ENCODE results near the gene SEMA3F. TPM values are rescaled to one million over a fixed set of nuclear protein-coding genes. Genes with fewer than 3 reads are reported as not detected.

The SEMA3F gene
- total and polyA plus RNA-seq, 2 experiments from 2014 or later = 2.3 to 67.6 TPM

GRCh38 chr3:50181985-50182384 is 26.9 kb downstream of the SEMA3F start:
- Mint-ChIP-seq H3K27me3 (ENCODE audit: insufficient read depth, low read depth, poor library complexity) (peaks cover 7% of the 10 kb centered on the region), H3K4me3 (no peak overlapping the region), H3K36me3 (ENCODE audit: low read depth) (peaks cover 35% of the 10 kb centered on the region), H3K4me1 (no peaks in the 10 kb centered on the region), H3K9me3 (no peaks in the 10 kb centered on the region; the same call in 2 of the 3 replicates), H3K27ac (no peak overlapping the region)
- DNase-seq (ENCODE audit: low spot score) (no peak), ATAC-seq (no peak)
- no peak overlapping the region for H3K4me2 ChIP-seq
- no peaks in the 10 kb centered on the region for H3K4me1 ChIP-seq (ENCODE audit: insufficient read depth)
- no peak overlapping the region for H3K27ac ChIP-seq (ENCODE audit: low read depth)
- no peaks in the 10 kb centered on the region for H3K27me3 ChIP-seq (ENCODE audit: insufficient read depth)
- H3K4me3 ChIP-seq = no peak overlapping the region
- no peaks in the 10 kb centered on the region; the same call in 1 of the 2 replicates for H3K36me3 ChIP-seq (ENCODE audit: insufficient read depth)
- no peak overlapping the region for H2AFZ ChIP-seq
- H3F3A ChIP-seq (replicated peaks; ENCODE audit: low read depth) = peaks cover 8% of the 10 kb centered on the region; the same call in 1 of the 2 replicates
- TF ChIP-seq ZNF462 (CRISPR knock-in tag; IDR thresholded peaks at IDR 0.05) (no peak), EZH2phosphoT487 (IDR thresholded peaks at IDR 0.05; ENCODE audit: unreplicated experiment) (no peak), CREB1 (CRISPR knock-in tag; IDR thresholded peaks at IDR 0.05; ENCODE audit: low read depth) (no peak), ZNF114 (CRISPR knock-in tag; IDR thresholded peaks at IDR 0.05) (no peak), JUNB (IDR thresholded peaks at IDR 0.05; ENCODE audit: unreplicated experiment) (no peak), NANOG (IDR thresholded peaks at IDR 0.05; ENCODE audit: borderline replicate concordance) (no peak), POLR2AphosphoS5 (IDR thresholded peaks at IDR 0.05; ENCODE audit: low read depth) (no peak), ETS1 (IDR thresholded peaks at IDR 0.05) (no peak), EZH2 (IDR thresholded peaks at IDR 0.05; ENCODE audit: low read depth, unreplicated experiment) (no peak), CTCF (conservative IDR thresholded peaks at IDR 0.05; ENCODE audit: low read depth in 2 of 2) (no peak), STAT1 (IDR thresholded peaks at IDR 0.05; ENCODE audit: unreplicated experiment) (no peak), ZNF331 (CRISPR knock-in tag; IDR thresholded peaks at IDR 0.05; ENCODE audit: low read depth) (no peak)
- TF ChIP-seq, protein P1, sequence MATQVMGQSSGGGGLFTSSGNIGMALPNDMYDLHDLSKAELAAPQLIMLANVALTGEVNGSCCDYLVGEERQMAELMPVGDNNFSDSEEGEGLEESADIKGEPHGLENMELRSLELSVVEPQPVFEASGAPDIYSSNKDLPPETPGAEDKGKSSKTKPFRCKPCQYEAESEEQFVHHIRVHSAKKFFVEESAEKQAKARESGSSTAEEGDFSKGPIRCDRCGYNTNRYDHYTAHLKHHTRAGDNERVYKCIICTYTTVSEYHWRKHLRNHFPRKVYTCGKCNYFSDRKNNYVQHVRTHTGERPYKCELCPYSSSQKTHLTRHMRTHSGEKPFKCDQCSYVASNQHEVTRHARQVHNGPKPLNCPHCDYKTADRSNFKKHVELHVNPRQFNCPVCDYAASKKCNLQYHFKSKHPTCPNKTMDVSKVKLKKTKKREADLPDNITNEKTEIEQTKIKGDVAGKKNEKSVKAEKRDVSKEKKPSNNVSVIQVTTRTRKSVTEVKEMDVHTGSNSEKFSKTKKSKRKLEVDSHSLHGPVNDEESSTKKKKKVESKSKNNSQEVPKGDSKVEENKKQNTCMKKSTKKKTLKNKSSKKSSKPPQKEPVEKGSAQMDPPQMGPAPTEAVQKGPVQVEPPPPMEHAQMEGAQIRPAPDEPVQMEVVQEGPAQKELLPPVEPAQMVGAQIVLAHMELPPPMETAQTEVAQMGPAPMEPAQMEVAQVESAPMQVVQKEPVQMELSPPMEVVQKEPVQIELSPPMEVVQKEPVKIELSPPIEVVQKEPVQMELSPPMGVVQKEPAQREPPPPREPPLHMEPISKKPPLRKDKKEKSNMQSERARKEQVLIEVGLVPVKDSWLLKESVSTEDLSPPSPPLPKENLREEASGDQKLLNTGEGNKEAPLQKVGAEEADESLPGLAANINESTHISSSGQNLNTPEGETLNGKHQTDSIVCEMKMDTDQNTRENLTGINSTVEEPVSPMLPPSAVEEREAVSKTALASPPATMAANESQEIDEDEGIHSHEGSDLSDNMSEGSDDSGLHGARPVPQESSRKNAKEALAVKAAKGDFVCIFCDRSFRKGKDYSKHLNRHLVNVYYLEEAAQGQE (IDR thresholded peaks at IDR 0.05; ENCODE audit: unreplicated experiment) = no peak
- no peaks in the 10 kb centered on the region for H3K79me2 ChIP-seq (replicated peaks; ENCODE audit: insufficient read depth)
- H4K20me1 ChIP-seq (replicated peaks; ENCODE audit: insufficient read depth) = peaks cover 5% of the 10 kb centered on the region; the same call in 1 of the 2 replicates
- H3K9me2 ChIP-seq (ENCODE audit: insufficient read depth) = no peaks in the 10 kb centered on the region

All from GM23338 (cell line).